Femur (tissue), 1 donor: Measurements from ENCODE around the gene CILP2.

Experiments used
- DNase-seq: peaks from one replicate; pipeline ENCODE4 v3.0.0-alpha.2; 2017

The CILP2 gene, protein sequence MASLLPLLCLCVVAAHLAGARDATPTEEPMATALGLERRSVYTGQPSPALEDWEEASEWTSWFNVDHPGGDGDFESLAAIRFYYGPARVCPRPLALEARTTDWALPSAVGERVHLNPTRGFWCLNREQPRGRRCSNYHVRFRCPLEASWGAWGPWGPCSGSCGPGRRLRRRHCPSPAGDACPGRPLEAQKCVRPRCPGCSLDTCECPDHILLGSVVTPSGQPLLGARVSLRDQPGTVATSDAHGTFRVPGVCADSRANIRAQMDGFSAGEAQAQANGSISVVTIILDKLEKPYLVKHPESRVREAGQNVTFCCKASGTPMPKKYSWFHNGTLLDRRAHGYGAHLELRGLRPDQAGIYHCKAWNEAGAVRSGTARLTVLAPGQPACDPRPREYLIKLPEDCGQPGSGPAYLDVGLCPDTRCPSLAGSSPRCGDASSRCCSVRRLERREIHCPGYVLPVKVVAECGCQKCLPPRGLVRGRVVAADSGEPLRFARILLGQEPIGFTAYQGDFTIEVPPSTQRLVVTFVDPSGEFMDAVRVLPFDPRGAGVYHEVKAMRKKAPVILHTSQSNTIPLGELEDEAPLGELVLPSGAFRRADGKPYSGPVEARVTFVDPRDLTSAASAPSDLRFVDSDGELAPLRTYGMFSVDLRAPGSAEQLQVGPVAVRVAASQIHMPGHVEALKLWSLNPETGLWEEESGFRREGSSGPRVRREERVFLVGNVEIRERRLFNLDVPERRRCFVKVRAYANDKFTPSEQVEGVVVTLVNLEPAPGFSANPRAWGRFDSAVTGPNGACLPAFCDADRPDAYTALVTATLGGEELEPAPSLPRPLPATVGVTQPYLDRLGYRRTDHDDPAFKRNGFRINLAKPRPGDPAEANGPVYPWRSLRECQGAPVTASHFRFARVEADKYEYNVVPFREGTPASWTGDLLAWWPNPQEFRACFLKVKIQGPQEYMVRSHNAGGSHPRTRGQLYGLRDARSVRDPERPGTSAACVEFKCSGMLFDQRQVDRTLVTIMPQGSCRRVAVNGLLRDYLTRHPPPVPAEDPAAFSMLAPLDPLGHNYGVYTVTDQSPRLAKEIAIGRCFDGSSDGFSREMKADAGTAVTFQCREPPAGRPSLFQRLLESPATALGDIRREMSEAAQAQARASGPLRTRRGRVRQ

DNA sequence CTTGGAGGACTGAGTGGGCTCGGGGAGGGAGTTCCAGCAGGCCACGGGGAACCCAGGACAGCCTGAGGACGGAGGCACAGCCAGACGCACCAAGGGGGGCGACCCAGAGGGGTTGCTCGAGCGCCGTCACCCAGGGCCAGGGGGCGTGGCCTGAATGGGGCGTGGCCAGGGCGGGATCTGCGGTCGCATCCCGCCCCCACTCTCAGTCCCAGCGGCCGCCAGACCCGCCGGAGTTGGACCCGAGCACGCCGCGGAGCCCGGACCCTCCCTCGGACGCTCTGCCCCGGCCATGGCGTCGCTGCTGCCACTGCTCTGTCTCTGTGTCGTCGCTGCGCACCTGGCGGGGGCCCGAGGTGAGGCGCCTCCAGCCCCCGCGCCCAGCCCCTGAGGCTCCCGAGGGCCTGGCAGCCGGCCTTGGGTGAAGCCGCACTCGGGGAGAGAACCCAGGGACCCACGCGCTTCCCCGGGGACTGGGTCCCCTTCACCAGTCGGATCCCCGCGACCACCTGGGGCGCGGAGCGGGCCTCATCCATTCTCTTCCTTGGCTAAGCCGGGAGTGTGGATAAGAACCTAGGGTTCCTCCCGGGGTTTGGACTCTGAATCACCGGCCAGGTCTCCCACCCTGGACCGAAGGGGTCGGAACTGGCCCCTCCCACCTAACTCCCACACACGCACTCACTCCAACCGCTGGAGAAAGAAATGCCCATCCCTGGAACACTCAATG, at the start of gene CILP2:
TSS of gene CILP2 (plus strand) at position 205 of the 724 bp plus-strand sequence. CDS start at position 290, 85 bp downstream.
- DNase-seq, result peak; percentile 80

DNA sequence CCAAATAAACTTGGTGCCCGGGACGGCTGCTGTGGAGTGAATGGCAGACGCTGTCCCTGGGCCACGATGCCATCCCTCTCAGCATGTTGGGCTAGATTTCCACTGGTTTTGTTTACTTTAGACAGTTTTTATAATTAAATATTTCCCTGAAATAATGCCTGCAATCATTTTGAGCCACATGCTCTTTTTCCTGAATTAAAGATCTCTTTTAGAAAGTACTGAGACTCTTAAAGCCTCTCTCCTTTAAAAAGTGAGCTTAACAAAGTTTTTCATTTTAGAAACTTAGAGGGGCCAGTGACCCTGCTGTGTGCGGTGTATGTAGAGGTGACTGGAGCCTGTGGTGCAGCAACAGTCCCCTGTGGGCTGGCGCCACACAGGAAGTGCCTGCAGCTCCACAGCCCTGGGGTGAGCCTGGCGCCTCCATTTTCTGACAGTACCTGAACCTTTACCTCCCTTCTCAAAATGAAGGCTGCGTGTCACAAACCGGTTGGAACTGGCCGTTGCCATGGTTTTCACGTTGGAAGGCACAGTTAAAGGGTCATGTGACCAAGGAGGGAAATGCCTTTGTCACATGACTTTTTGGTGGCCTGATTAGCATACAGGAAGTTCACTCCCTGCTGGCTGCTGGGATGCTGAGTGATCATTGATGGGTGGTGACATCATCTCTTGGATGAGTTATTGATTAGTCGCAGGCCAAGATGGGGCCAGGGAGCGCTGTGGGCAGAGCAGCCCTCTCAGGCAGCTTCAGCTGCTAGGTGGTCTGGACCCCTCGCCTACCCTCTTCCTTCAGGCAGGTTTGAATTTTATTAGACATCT, 49.0 kb upstream of the CILP2 start:
- peak; percentile 90 for DNase-seq

DNA sequence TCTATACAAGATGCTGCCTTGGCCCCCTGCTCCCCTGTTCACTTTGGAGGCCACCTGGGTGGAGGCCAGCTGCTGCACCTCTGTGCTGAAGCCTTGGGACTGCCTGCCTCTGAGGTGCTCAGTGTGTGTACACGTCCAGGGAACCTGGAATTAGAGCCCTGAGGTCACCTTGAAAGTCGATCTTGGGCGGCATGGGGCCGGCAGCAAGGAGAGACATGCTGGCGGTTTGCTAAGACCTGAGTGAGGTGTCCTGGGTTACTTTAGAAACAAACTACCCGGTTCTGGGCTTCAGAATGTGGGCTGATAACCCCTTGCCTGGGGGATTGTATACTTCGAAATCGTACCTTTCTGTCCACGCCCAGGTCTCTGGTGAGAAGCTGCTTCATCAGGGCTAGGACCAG, 48.3 kb upstream of the CILP2 start:
- no peak for DNase-seq

DNA sequence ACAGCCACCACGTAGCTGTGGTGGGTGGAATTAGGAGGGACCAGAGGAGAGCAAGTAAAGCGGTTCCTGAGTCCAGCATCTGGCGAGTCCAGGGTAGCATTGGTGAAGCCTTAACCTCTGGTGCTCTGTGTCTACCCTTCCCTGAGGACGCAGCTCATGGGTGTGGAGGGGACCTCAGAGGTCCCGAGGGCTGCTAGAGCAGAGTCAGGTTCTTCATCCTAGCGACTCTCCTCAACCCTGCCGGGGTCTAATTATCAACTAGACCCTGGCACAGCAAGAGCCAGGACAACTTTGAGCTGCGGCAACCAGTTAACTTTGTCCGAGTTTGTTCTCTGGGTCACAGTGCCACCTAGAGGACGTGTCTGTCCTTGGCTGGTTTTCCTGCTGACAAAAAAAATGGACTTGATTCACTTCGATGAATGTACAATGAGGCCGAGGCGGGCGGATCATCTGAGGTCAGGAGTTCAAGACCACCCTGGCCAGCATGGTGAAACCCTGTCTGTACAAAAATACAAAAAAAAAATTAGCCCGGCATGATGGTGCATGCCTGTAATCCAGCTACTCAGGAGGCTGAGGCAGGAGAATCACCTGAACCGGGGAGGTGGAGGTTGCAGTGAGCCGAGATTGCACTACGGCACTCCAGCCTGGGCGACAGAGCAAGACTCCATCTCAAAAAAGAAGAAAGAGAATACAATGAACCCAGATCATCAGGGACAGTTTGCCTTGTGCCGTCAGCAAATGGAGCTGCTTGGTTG, 47.7 kb upstream of the CILP2 start:
- DNase-seq, result peak; percentile 90

DNA sequence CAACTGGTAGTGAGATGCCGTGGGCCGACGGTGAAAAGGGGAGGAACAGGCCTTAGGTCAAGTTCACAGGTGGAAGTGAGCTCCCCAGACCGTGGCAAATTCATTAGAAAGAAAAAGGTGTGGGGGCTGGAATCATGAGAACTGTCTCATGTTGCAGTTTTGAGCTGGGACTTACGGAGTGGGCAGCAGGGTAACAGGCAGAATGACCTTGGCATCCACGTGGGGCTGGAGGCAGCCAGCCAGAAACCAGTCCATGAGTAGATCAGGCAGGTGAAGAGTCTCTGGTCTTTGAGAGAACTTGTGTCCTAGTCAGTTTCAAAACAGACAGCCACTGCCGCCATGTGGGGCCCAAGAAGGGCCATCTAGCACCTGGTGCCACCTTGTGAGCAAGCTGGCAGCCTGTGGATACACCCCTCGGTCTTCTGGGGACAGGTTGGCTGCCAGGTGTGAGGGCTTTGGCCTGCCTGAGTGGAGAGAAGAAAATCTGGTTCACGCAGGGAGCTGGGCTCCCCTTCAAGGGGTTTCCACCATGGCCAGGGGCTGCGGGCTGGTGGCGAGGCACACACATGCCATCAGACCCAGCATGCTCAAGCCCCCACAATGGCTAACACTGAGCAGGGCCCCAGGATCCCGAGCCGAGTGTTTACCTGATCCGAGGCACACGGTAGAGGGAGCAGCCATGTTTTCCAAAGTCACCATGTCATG, 46.6 kb upstream of the CILP2 start:
- DNase-seq, result no peak

DNA sequence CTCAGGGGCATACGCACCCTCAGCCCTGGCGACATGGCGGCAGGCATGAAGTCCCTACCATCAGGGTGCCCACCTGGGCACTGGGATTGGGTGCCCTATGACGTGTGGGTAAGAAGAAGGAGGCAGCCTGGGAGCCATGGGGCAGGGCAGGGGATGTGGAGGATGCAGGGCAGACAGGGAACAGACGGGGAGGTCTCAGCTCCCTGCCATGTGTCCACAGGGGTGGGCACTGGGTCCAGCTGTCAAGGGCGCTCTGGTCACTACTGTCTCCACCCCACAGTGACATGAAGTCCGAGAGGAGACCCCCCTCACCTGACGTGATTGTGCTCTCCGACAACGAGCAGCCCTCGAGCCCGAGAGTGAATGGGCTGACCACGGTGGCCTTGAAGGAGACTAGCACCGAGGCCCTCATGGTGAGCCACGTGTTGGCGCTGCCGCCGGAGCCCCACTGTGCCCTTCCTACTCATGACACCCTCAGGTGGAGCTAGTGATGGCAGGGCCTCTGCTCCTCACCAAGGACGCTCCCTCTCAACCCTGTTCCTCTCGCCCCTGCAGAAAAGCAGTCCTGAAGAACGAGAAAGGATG, 45.9 kb upstream of the CILP2 start:
- DNase-seq, result no peak

DNA sequence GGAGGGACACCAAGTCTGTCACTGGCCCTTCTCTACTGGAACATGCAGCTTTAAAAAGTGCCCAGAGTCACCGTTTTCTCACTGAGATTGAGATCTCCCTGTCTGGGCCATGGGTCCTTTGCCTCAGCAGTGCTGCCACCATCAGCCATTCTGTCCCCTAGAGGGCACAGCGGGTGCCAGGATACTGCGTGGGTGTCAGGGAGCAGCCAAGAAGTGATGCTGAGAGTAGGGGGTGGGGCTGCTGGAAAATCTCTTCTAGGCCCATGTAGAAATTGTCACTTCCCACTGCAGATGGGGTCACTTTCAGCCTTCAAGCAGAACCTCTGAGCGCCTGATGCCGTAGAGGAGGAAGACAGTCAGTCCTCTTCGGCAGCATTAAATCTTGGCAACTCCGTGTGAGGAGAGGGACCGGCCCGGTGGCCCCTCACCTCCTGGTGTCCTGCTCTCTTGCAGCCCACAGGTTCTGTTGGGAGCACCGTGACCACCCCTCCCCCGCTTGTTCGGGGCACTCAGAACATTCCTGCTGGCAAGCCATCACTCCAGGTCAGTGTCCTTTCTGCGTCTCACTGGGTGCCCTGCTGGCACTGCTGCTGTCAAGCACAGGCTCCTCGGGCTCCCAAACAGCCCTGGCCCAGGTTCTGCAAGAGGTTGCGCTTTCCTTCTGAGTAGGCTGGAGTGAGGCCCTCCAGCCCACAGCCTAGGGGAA, 44.1 kb upstream of the CILP2 start:
- DNase-seq, result no peak

DNA sequence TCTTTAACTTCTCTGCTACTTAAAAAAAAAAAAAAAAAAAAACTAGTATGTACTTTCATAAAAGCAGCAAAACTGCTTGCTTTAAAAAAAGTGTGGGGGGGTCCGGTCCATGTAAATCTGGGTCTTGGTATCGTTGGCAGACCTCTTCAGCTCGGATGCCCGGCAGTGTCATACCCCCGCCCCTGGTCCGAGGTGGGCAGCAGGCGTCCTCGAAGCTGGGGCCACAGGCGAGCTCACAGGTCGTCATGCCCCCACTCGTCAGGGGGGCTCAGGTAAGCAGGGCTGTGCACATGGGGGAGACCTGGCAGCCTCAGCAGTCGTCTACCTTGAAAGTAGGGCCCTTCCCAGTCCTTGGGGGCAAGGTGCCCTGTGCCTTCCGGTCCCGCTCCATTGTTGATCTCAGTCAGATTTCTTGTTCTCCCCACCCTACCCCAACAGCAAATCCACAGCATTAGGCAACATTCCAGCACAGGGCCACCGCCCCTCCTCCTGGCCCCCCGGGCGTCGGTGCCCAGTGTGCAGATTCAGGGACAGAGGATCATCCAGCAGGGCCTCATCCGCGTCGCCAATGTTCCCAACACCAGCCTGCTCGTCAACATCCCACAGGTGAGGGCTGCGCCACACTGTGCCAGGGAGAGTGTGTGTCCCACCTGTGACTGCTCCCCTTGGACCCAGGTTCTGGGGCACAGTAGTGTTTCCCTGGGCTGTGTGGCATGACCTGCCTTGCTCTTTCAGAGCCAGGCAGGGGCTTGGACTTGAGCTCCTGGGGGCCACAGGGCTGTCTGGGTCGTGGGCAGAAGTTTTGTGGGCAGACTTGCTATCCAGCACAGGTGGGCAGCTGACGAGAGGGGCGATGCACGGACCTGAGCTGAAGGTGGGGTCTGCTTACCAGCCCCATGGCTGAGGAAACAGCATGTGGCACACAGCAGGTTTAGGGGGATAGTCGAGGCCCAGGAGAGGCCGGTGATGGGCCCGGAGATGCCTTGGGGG, 42.2 kb upstream of the CILP2 start:
- DNase-seq, result no peak

DNA sequence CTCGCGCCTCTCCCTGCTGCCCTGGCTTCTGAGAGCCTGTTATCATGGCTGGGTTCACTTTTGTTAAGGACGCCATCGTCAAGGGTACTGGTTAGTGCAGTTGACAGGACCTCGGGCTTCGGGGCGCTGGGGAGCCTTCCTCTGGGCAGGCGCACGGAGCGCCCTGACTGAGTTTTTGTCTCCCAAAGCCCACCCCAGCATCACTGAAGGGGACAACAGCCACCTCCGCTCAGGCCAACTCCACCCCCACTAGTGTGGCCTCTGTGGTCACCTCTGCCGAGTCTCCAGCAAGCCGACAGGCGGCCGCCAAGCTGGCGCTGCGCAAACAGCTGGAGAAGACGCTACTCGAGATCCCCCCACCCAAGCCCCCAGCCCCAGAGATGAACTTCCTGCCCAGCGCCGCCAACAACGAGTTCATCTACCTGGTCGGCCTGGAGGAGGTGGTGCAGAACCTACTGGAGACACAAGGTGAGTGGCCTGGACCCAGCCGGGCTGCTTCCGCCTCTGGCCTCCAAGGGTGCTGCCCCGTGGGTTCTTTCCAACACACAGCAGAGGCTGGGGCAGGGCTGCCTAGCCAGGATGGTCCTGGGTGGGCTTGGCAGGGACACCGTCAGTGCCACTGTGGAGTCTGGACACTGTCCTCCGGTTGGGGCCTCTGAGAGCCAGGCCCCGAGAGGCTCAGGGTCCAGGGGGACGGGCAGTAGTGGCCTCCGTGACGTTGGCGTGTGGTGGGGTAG, 39.6 kb upstream of the CILP2 start:
- no peak for DNase-seq

DNA sequence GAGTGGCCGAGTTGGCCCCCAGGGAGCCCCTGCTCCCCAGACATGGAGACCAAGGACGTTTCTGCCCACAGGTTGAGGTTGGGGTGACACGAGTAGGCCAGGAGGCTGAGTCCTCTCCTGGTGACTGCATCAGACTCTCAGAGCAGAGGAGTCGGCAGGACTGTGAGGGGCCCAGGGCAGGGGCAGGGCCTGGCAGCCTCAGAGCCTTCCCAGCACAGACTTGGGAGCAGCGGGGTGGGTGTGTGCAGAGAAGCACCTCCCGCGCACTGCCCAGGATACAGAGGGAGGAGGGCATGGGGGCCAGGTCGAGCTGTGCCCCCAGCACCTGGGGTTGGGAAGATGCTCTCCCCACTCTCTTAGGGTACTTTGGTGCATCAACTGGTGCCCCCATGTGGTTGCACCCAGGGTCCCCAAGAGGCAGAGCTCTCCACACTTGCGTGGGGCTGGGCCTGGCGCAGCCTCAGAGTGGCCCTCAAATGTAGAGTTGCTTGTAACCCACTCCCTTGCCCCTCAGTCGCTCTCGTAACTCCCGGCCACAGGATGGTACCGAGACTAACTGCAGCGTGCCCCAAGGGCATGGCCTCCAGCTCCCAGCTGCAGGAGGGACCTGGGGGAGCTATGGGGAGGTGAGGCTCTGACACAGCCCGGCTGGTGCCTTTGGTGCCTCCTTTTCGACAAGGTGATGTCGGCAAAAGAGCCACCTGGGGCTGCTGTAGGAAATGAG, 38.6 kb upstream of the CILP2 start:
- no peak for DNase-seq

DNA sequence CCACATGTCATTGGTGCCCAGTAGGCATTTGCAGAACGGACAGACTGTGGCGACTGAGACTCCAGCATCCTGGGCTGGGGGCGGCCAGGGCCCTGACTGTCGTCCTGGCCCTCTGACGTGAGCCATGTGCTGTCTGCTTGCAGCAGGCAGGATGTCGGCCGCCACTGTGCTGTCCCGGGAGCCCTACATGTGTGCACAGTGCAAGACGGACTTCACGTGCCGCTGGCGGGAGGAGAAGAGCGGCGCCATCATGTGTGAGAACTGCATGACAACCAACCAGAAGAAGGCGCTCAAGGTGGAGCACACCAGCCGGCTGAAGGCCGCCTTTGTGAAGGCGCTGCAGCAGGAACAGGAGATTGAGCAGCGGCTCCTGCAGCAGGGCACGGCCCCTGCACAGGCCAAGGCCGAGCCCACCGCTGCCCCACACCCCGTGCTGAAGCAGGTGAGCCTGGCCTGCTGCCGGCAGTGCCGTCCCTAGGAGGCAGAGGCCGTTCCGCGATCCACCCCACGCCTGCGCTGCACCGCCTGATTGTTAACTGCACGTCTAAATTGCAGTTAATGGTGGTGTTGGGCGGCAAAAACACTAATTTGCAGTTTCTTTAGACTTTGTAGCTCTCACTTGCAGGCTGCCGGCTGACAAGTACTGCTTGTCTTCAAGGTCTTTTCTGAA, 37.0 kb upstream of the CILP2 start:
- DNase-seq, result no peak

DNA sequence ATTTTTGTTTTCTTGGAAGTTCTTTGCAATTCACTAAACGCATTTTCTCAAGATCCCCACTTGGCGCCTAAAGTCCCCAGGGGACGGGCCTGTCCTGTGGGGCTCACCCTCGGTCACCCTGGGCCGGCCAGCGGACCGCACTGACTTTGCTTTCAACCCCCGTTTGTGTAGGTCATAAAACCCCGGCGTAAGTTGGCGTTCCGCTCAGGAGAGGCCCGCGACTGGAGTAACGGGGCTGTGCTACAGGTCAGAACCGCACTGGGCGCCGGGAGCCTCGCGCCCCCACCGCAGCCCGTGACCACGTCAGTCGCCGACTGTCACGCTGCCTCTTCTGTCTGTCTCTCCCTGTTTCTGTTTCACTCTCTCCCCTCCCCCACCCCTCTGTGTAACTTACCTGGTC, 36.3 kb upstream of the CILP2 start:
- no peak for DNase-seq

DNA sequence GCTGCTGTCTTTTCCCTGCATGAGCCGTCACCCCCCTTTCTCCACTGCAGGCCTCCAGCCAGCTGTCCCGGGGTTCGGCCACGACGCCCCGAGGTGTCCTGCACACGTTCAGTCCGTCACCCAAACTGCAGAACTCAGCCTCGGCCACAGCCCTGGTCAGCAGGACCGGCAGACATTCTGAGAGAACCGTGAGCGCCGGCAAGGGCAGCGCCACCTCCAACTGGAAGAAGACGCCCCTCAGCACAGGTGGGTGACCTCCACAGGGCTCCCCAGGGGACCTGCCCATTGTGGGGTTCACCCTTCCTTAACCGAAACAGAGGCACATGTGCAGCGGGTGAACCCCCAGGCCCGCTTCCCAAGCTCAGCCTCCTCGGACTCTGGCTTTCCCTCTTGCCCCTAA, 35.8 kb upstream of the CILP2 start:
- DNase-seq, result peak; percentile 13

DNA sequence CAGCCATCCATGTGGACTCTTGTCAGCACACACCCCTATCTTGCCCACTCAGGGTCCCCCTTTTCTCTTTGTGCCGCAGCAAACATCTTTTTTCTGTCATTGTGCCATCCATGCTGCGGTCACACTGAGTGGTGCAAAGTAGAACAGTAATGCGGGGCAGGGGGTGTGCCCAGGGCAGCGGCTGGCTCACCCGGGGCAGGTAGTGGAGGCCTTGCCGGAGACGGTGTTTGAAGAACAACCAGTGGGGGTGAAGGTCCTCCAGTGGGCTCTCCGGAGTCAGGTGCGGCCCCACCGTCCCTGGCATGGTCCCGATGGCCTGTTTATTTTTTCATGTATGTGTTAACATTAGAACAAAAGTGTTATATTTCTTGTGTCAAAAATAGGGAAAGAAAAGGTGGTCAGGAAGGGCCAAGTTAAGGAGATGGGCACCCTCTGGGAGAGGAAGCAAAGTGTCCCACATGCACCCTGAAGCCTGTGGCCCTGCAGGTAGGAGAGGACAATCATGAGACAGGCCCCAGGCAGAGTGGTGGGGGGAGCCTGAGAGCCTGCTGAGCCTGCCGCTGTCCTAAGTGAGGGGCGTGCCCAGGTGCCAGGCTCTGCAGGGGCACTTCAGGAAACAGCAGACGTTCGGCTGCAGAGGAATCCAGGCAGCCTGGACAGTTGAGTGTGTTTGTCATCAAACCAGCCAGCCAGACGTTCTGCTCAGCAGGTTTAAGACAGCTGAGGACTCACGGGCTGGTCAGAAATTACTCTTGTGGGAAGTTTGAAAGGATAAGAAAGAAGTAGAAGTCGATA, 35.1 kb upstream of the CILP2 start:
- peak; percentile 13 for DNase-seq
